OCI-LY3 (cell line): ENCODE data around the gene CLVS2.

ENCODE experiments used
- H2AFZ ChIP-seq: fragments of 200-600, 300-600 bp; shearing (Covaris generic); 2 replicates; pipeline ENCODE4 v1.6.0; 2014; ENCODE audit warnings: antibody characterized with exemption, low read depth, low read length
- H3K27ac ChIP-seq: fragments of 200-600, 300-600 bp; sonication (generic); 2 replicates; pipeline ENCODE4 v1.5.1; 2014; ENCODE audit warnings: mild to moderate bottlenecking, low read length, moderate library complexity, mixed read lengths
- H3K27me3 ChIP-seq: fragments of 200-600, 300-600 bp; sonication (generic); 2 replicates; pipeline ENCODE4 v1.6.1; 2014; ENCODE audit warnings: low read depth, low read length, mixed read lengths
- H3K36me3 ChIP-seq: fragments of 200-600, 300-600 bp; sonication (generic); replicated peaks from 2 replicates; pipeline ENCODE3; 2014; ENCODE audit warnings: low read depth, low read length, mixed read lengths
- H3K4me1 ChIP-seq: fragments of 300-600, 200-600 bp; sonication (generic); 2 replicates; pipeline ENCODE4 v1.6.1; 2014; ENCODE audit warnings: low read length, mixed read lengths
- H3K4me2 ChIP-seq: fragments of 200-600, 300-600 bp; sonication (generic); 2 replicates; pipeline ENCODE4 v1.6.1; 2014; ENCODE audit warnings: low read length, mixed read lengths
- H3K4me3 ChIP-seq: fragments of 300-600, 200-600 bp; sonication (generic); 2 replicates; pipeline ENCODE4 v1.5.1; 2014; ENCODE audit warnings: antibody characterized with exemption, mild to moderate bottlenecking, low read length, moderate library complexity
- H3K79me2 ChIP-seq: fragments of 300-600, 200-600 bp; shearing (Covaris generic); 2 replicates; pipeline ENCODE4 v1.6.1; 2014; ENCODE audit warnings: mild to moderate bottlenecking, low read length, mixed read lengths
- H3K9ac ChIP-seq: fragments of 300-600, 200-600 bp; shearing (Covaris generic); 2 replicates; pipeline ENCODE4 v1.6.0; 2014; ENCODE audit warnings: mild to moderate bottlenecking, low read length, moderate library complexity
- H3K9me3 ChIP-seq: fragments of 200-600, 300-600 bp; shearing (Covaris generic); 2 replicates; pipeline ENCODE4 v1.6.1; 2014; ENCODE audit warnings: low read length, mixed read lengths; ENCODE audit not compliant: insufficient read depth
- H4K20me1 ChIP-seq: fragments of 200-600, 300-600 bp; sonication (generic); 2 replicates; pipeline ENCODE4 v1.6.1; 2016; ENCODE audit warnings: low read length, mixed read lengths; ENCODE audit not compliant: insufficient read depth
- CTCF ChIP-seq: fragments of 200-600, 300-600 bp; sonication (generic); IDR thresholded peaks from 2 replicates; pipeline ENCODE4 v1.5.1; 2014; ENCODE audit warnings: antibody characterized with exemption, low read length, low read depth
- EZH2phosphoT487 ChIP-seq: fragments of 200-600 bp; shearing (Covaris generic); IDR thresholded peaks from 2 replicates; pipeline ENCODE4 v1.6.1; 2018; ENCODE audit warnings: antibody characterized with exemption, mixed run types, low read depth

Gene CLVS2

DNA sequence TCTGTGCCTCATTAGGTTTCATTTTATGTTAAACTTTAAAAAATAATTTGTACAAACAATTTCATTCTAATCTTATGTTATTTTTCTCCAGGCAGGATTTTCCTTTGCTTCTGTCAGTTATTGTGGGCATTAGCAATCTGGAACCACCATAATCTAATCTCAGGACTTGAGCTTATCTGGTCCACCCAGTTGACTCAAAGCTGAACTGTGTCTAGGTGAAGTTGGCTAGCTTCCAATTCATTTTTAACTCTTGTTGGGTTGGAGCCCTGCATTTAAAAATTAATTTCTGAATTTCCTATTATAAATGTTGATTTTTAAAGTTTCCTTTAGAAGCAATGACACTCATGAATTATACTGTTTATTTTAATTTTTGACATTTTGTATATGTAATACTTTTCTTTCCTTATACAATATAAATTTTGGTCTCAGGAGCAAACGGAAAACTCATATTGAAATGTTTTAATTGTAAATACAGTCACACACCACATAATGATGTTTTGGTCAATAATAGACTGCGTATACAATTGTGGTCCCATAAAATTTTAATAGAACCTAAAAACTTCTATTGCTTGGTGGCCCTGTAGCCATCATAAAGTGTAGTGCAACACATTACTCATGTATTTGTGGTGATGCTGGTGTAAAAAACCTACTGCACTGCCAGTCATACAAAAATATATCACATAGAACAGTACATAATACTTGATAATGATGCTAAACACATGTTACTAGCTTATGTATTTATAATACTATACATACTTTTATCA, 121.3 kb downstream of the CLVS2 start:
- no peak for TF ChIP-seq EZH2phosphoT487
- no peak for TF ChIP-seq CTCF
- Histone ChIP-seq H3K27ac (no peak overlapping the region), H3K4me2 (no peak overlapping the region), H3K4me3 (no peak overlapping the region), H3K36me3 (no peaks in the 10 kb centered on the region), H3K27me3 (no peaks in the 10 kb centered on the region), H3K4me1 (no peaks in the 10 kb centered on the region), H4K20me1 (no peaks in the 10 kb centered on the region), H2AFZ (no peak overlapping the region), H3K9me3 (no peaks in the 10 kb centered on the region), H3K9ac (no peak overlapping the region), H3K79me2 (no peaks in the 10 kb centered on the region)

DNA sequence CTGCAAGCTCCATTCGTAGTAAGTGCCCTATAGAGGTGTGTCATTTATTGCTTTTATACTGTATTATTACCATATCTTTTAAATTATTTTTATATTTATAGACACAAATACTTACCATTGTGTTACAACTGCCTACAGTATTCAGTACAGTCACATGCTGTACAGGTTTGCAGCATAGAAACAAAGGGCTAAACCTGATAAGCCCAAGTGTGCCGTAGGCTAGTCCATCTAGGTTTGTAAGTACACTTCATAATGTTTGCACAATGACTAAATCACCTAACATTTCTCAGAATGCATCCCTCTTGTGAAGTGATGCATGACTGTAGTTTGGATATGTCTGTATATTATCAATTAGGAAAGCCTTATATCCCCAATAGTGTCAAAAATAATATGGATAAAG, 122.8 kb downstream of the CLVS2 start:
- H3K36me3 ChIP-seq, result no peaks in the 10 kb centered on the region
- H3K9me3 ChIP-seq, result no peaks in the 10 kb centered on the region
- H2AFZ ChIP-seq, result no peak overlapping the region
- H3K27me3 ChIP-seq, result no peaks in the 10 kb centered on the region
- H3K79me2 ChIP-seq, result no peaks in the 10 kb centered on the region
- H3K9ac ChIP-seq, result no peak overlapping the region
- H3K27ac ChIP-seq, result no peak overlapping the region
- H3K4me1 ChIP-seq, result no peaks in the 10 kb centered on the region
- H3K4me3 ChIP-seq, result no peak overlapping the region
- H4K20me1 ChIP-seq, result no peaks in the 10 kb centered on the region
- no peak for TF ChIP-seq EZH2phosphoT487
- no peak for TF ChIP-seq CTCF
- H3K4me2 ChIP-seq, result no peak overlapping the region
